SK-N-SH (cell line): ENCODE results near the gene MYH15. TPM values are rescaled to one million over a fixed set of nuclear protein-coding genes. Genes with fewer than 3 reads are reported as not detected.

Experiments used
- CTCF ChIA-PET: fragments of 300-600, 350-600 bp; formaldehyde crosslinking; extraction: SDS; loops from one replicate; lab custom pipeline; 2021; lab: Yijun Ruan, JAX
- POLR2A ChIA-PET: fragments of 350-600 bp; sonication (Branson Sonifier 250); formaldehyde crosslinking; extraction: SDS; loops from one replicate; lab custom pipeline; 2020; ENCODE audit warnings: antibody characterized with exemption, inconsistent platforms; lab: Yijun Ruan, JAX
- DNase-seq: peaks from one replicate; pipeline ENCODE4 v3.0.0; 2012
- H2AFZ ChIP-seq: fragments of 200-600 bp; sonication (generic); 2 replicates; pipeline ENCODE4 v1.8.1; 2016; ENCODE audit warnings: antibody characterized with exemption, mild to moderate bottlenecking, low read depth
- H3F3A ChIP-seq: fragments of 200-600 bp; sonication (generic); replicated peaks from 2 replicates; pipeline ENCODE3; 2016; ENCODE audit warnings: antibody characterized with exemption, mild to moderate bottlenecking; ENCODE audit not compliant: insufficient read depth
- H3K27ac ChIP-seq, 2 experiments: fragments of 200-500 bp in 1 of 2; fragments of 200-600 bp in 1 of 2; sonication (Bioruptor generic) in 1 of 2; sonication (generic), shearing (Covaris generic) in 1 of 2; 2 replicates each; pipeline versions ENCODE4 v1.5.1 to v1.6.1; 2014 to 2016; ENCODE audit warnings: low read depth in 2 of 2, inconsistent platforms in 1 of 2, low read length in 1 of 2, mild to moderate bottlenecking in 1 of 2, mixed read lengths in 1 of 2
- H3K27me3 ChIP-seq: fragments of 200-600 bp; sonication (generic), shearing (Covaris generic); 2 replicates; pipeline ENCODE4 v1.6.1; 2016; ENCODE audit warnings: mixed run types; ENCODE audit not compliant: insufficient read depth
- H3K36me3 ChIP-seq, 2 experiments: fragments of 200-500 bp in 1 of 2; fragments of 200-600 bp in 1 of 2; sonication (Bioruptor generic) in 1 of 2; sonication (generic) in 1 of 2; replicated peaks in 1 of 2; 2 replicates each; pipeline versions ENCODE3 to v1.5.1; 2014 to 2016; ENCODE audit warnings: low read length in 1 of 2, mild to moderate bottlenecking in 1 of 2; ENCODE audit not compliant: insufficient read depth in 2 of 2, control insufficient read depth in 1 of 2
- H3K4me1 ChIP-seq, 2 experiments: fragments of 200-500 bp in 1 of 2; fragments of 200-600 bp in 1 of 2; sonication (Bioruptor generic) in 1 of 2; sonication (generic), shearing (Covaris generic) in 1 of 2; 2 replicates each; pipeline versions ENCODE4 v1.5.1 to v1.6.1; 2014 to 2016; ENCODE audit warnings: low read depth in 1 of 2, low read length in 1 of 2, mixed run types in 1 of 2; ENCODE audit not compliant: insufficient read depth in 2 of 2, control insufficient read depth in 1 of 2
- H3K4me2 ChIP-seq: fragments of 200-600 bp; sonication (generic), shearing (Covaris generic); 2 replicates; pipeline ENCODE4 v1.6.1; 2017; ENCODE audit warnings: mixed run types
- H3K4me3 ChIP-seq, 2 experiments: fragments of 200-500 bp in 1 of 2; fragments of 200-600 bp in 1 of 2; sonication (Bioruptor generic) in 1 of 2; sonication (generic), shearing (Covaris generic) in 1 of 2; 2 replicates each; pipeline versions ENCODE4 v1.5.1 to v1.8.1; 2014 to 2016; ENCODE audit warnings: low read depth in 2 of 2, inconsistent platforms in 1 of 2, low read length in 1 of 2, mild to moderate bottlenecking in 1 of 2, mixed read lengths in 1 of 2, moderate library complexity in 1 of 2
- H3K79me2 ChIP-seq: fragments of 200-600 bp; sonication (generic); 2 replicates; pipeline ENCODE4 v1.8.1; 2017; ENCODE audit warnings: mild to moderate bottlenecking; ENCODE audit not compliant: insufficient read depth
- H3K9ac ChIP-seq: fragments of 200-600 bp; sonication (generic); 2 replicates; pipeline ENCODE4 v1.6.1; 2017; ENCODE audit warnings: mixed run types
- H3K9me2 ChIP-seq: fragments of 200-600 bp; sonication (generic); 2 replicates; pipeline ENCODE4 v1.6.1; 2017; ENCODE audit warnings: mixed run types
- H3K9me3 ChIP-seq: fragments of 200-600 bp; sonication (generic); 2 replicates; pipeline ENCODE4 v1.6.1; 2017; ENCODE audit warnings: mixed run types, mild to moderate bottlenecking, moderate library complexity
- H4K20me1 ChIP-seq: fragments of 200-600 bp; sonication (generic); 2 replicates; pipeline ENCODE4 v1.6.1; 2017; ENCODE audit warnings: mild to moderate bottlenecking, mixed run types; ENCODE audit not compliant: insufficient read depth
- FOXJ3 ChIP-seq: sonication (generic); formaldehyde crosslinking; IDR thresholded peaks from 2 replicates; pipeline ENCODE4 v1.5.1; 2020; ENCODE audit warnings: mild to moderate bottlenecking, missing genetic modification reagents
- FOXM1 ChIP-seq: IDR thresholded peaks from 2 replicates; pipeline ENCODE4 v1.4.0; 2012; ENCODE audit warnings: low read depth, mild to moderate bottlenecking
- GATA2 ChIP-seq: sonication (generic); formaldehyde crosslinking; IDR thresholded peaks from 2 replicates; pipeline ENCODE4 v1.5.0; 2020; ENCODE audit warnings: mild to moderate bottlenecking, missing genetic modification reagents
- MEF2A ChIP-seq: IDR thresholded peaks from 2 replicates; pipeline ENCODE4 v1.4.0; 2012; ENCODE audit warnings: low read depth, borderline replicate concordance
- MXI1 ChIP-seq: IDR thresholded peaks from 2 replicates; pipeline ENCODE4 v1.6.1; 2012; ENCODE audit warnings: mild to moderate bottlenecking, low read depth, low read length, improper control_type of control experiment
- NFIC ChIP-seq: IDR thresholded peaks from 2 replicates; pipeline ENCODE4 v1.4.0; 2012; ENCODE audit warnings: borderline replicate concordance
- NRF1 ChIP-seq: IDR thresholded peaks from 2 replicates; pipeline ENCODE4 v1.6.1; 2012; ENCODE audit warnings: low read depth, mild to moderate bottlenecking, low read length
- RAD21 ChIP-seq: IDR thresholded peaks from 2 replicates; pipeline ENCODE4 v1.6.1; 2012; ENCODE audit warnings: mild to moderate bottlenecking, low read length
- RFX5 ChIP-seq: IDR thresholded peaks from 2 replicates; pipeline ENCODE4 v1.6.1; 2012; ENCODE audit warnings: mild to moderate bottlenecking, improper control_type of control experiment, low read length
- SIN3A ChIP-seq: IDR thresholded peaks from 2 replicates; pipeline ENCODE4 v1.6.1; 2012; ENCODE audit warnings: low read depth, mild to moderate bottlenecking, low read length, moderate library complexity, borderline replicate concordance
- TAF1 ChIP-seq: IDR thresholded peaks from 2 replicates; pipeline ENCODE4 v1.6.1; 2012; ENCODE audit warnings: low read depth, mild to moderate bottlenecking, low read length, moderate library complexity, borderline replicate concordance
- TCF12 ChIP-seq: IDR thresholded peaks from 2 replicates; pipeline ENCODE4 v1.4.0; 2012
- TEAD4 ChIP-seq: IDR thresholded peaks from 2 replicates; pipeline ENCODE4 v1.4.0; 2012; ENCODE audit warnings: mild to moderate bottlenecking, borderline replicate concordance; ENCODE audit not compliant: insufficient read depth
- USF2 ChIP-seq: fragments of 150-350 bp; IDR thresholded peaks from 2 replicates; pipeline ENCODE4 v1.6.1; 2017; ENCODE audit warnings: antibody characterized with exemption, low read length, low read depth, borderline replicate concordance
- WGBS: methylation state at CpG from one replicate; pipeline ENCODE4 v1.1.6; 2017; ENCODE audit warnings: low lambda C conversion rate; 5-methylcytosine and 5-hydroxymethylcytosine counted together
- polyA plus RNA-seq, 3 experiments: library from polyadenylated mRNA; depleted of rRNA; stranded (reverse); fragments of >200 nt; gene quantifications; 2 replicates each; pipeline ENCODE4 v1.2.3, GENCODE V29; 2012
- TF ChIP-seq, protein P1 (sequence below): IDR thresholded peaks from 2 replicates; pipeline ENCODE4 v1.4.0; 2012; ENCODE audit warnings: low read depth, borderline replicate concordance
- TF ChIP-seq, protein P2 (sequence below): IDR thresholded peaks from 2 replicates; pipeline ENCODE4 v1.6.1; 2012; ENCODE audit warnings: mild to moderate bottlenecking, low read depth, low read length, moderate library complexity
- TF ChIP-seq, protein P3 (sequence below): IDR thresholded peaks from 2 replicates; pipeline ENCODE4 v1.4.0; 2012; ENCODE audit warnings: low read depth

MYH15 gene
- polyA plus RNA-seq, 1 of the 3 experiments (the other 2 are of a cell fraction), result 2.1 TPM

GRCh38 chr3:108554913-108555571 lies 44.6 kb upstream of the MYH15 start:
- Histone ChIP-seq H3K9ac (no peak overlapping the region), H3K27ac (peak overlapping the region in 1 of 2 experiments; percentile 44; a peak in 1 of 4 replicates), H3F3A (peaks cover 19% of the 10 kb centered on the region)
- TF ChIP-seq GATA2 (CRISPR knock-in tag) (no peak), TAF1 (no peak), MXI1 (no peak), NRF1 (no peak), TCF12 (no peak), NFIC (no peak), TEAD4 (no peak), MEF2A (no peak), RAD21 (no peak), USF2 (no peak), RFX5 (no peak), FOXJ3 (CRISPR knock-in tag) (no peak), FOXM1 (no peak), SIN3A (no peak)
- TF ChIP-seq, protein P1, sequence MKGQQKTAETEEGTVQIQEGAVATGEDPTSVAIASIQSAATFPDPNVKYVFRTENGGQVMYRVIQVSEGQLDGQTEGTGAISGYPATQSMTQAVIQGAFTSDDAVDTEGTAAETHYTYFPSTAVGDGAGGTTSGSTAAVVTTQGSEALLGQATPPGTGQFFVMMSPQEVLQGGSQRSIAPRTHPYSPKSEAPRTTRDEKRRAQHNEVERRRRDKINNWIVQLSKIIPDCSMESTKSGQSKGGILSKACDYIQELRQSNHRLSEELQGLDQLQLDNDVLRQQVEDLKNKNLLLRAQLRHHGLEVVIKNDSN, result no peak
- TF ChIP-seq, protein P2, sequence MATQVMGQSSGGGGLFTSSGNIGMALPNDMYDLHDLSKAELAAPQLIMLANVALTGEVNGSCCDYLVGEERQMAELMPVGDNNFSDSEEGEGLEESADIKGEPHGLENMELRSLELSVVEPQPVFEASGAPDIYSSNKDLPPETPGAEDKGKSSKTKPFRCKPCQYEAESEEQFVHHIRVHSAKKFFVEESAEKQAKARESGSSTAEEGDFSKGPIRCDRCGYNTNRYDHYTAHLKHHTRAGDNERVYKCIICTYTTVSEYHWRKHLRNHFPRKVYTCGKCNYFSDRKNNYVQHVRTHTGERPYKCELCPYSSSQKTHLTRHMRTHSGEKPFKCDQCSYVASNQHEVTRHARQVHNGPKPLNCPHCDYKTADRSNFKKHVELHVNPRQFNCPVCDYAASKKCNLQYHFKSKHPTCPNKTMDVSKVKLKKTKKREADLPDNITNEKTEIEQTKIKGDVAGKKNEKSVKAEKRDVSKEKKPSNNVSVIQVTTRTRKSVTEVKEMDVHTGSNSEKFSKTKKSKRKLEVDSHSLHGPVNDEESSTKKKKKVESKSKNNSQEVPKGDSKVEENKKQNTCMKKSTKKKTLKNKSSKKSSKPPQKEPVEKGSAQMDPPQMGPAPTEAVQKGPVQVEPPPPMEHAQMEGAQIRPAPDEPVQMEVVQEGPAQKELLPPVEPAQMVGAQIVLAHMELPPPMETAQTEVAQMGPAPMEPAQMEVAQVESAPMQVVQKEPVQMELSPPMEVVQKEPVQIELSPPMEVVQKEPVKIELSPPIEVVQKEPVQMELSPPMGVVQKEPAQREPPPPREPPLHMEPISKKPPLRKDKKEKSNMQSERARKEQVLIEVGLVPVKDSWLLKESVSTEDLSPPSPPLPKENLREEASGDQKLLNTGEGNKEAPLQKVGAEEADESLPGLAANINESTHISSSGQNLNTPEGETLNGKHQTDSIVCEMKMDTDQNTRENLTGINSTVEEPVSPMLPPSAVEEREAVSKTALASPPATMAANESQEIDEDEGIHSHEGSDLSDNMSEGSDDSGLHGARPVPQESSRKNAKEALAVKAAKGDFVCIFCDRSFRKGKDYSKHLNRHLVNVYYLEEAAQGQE, result no peak
- TF ChIP-seq, protein P3, sequence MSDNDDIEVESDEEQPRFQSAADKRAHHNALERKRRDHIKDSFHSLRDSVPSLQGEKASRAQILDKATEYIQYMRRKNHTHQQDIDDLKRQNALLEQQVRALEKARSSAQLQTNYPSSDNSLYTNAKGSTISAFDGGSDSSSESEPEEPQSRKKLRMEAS, result no peak
- TF ChIP-seq, all 33 proteins: peak for 0
- Histone ChIP-seq H3K9me3 (no peaks in the 10 kb centered on the region), H2AFZ (no peak overlapping the region; the same call in 1 of the 2 replicates), H3K27me3 (no peaks in the 10 kb centered on the region), H3K4me3 (no peak overlapping the region), H3K4me2 (no peak overlapping the region), H4K20me1 (no peaks in the 10 kb centered on the region), H3K4me1 (no peaks in the 10 kb centered on the region; a peak in 1 of 4 replicates), H3K9me2 (no peaks in the 10 kb centered on the region), H3K36me3 (peaks cover 39 to 61% of the 10 kb centered on the region in 2 experiments), H3K79me2 (no peaks in the 10 kb centered on the region)
- ChIA-PET POLR2A (no interaction called here), CTCF (interaction anchor here (1.1 to 7.3 kb wide), 4 partner anchors 47 to 360 kb away, joined by 4 to 233 read pairs (median 5); no protein-coding TSS in a partner anchor)
- WGBS, result 89% methylated on average over 3 of the region's 3 CpGs
- DNase-seq, result no peak
